ENCODE results near the gene TGFBR2. TPM values are rescaled to one million over a fixed set of nuclear protein-coding genes. Genes with fewer than 3 reads are reported as not detected.
"Not testable (repeated sequence)": the region's sequence is repeated elsewhere in the genome, so short reads cannot be mapped to it uniquely, and the experiment has no call there.

TGFBR2 gene
- total RNA-seq, 4 donors from 2014 or later = 338 to 406 (median 350) TPM

GRCh38 chr3:30623351-30623750 lies 16.9 kb downstream of the TGFBR2 start:
- 67 to 68% methylated on average over 5 of the region's 5 CpGs for WGBS, 2 donors
- peak overlapping the region in 3 of 4 donors; percentile 45 to 91 (median 83) for H3K27ac ChIP-seq
- H3K4me3 ChIP-seq = no peak overlapping the region
- H3K9me3 ChIP-seq = no peaks in the 10 kb centered on the region
- H3K36me3 ChIP-seq = peaks cover 0 to 11% (median 0%) of the 10 kb centered on the region in 3 donors
- DNase-seq (ENCODE audit: low spot score in 2 of 2) = no peak
- H3K4me1 ChIP-seq = peaks cover 0 to 100% (median 80%) of the 10 kb centered on the region in 4 donors
- no peak for TF ChIP-seq EP300 (IDR thresholded peaks at IDR 0.05)
- no peak for TF ChIP-seq POLR2A (IDR thresholded peaks at IDR 0.05)
- no peak for TF ChIP-seq CTCF (IDR thresholded peaks at IDR 0.05)
- H3K27me3 ChIP-seq = no peaks in the 10 kb centered on the region

- DNase-seq (ENCODE audit: low spot score in 2 of 2); H3K4me3 ChIP-seq; H3K27me3 ChIP-seq; H3K9me3 ChIP-seq: not testable (repeated sequence)
- H3K36me3 ChIP-seq = peaks cover 0 to 11% (median 0%) of the 10 kb centered on the region in 3 donors
- peak overlapping the region in 3 of 4 donors; percentile 45 to 91 (median 83) for H3K27ac ChIP-seq
- peaks cover 0 to 100% (median 81%) of the 10 kb centered on the region in 4 donors for H3K4me1 ChIP-seq
- WGBS, 2 donors = 58 to 64% methylated on average over 6 of the region's 6 CpGs
These were observed 18.1 kb downstream of the TGFBR2 start for GRCh38 chr3:30624480-30624879.

DNA sequence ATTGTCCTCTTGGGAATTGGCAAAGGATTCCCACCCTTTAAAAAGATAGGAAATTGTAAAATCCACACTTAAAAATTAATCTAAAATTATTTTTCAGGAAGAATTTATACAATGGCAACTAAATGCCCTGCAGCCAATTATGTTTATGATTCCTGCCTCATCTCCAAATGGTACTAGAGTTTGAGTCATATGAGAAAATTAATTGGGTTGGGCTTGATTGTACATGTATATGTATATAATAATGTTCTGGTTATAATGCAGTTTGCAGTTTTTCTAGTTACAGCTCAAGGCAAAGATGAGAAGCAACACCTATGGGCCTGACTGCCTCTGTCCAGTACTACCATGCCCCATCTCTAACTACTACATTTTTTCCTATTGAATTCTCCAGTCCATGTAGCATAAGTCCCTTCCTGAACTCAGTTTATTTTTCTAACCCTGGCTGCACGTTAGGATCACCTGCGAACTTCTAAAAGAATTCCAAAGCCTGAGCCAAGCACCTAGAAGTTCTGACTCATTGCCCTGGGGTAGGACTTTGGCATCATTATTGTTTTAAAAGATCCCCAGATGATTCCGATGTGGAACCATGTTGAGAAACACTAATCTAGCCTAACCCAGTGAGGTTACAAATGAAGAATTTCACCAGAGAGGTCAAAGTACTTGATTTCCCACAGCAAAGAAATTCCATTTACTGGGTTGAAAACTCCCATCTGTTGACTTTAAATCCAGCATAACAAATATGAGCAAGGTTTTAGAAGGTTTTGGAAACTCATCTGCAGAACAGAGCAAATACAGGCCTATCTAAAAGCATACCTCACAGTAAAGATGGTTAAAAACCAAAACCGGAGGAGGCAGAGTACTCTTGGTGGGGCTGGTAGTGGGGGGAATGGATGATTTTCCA lies 19.4 kb downstream of the TGFBR2 start:
- TF ChIP-seq EP300 (IDR thresholded peaks at IDR 0.05) = peak in 1 of 2 donors; percentile 74
- no peak for TF ChIP-seq POLR2A (IDR thresholded peaks at IDR 0.05)
- no peaks in the 10 kb centered on the region for H3K9me3 ChIP-seq
- 44 to 53% methylated on average over 4 of the region's 4 CpGs for WGBS, 2 donors
- peaks cover 0 to 100% (median 82%) of the 10 kb centered on the region in 4 donors for H3K4me1 ChIP-seq
- peaks cover 0 to 11% (median 0%) of the 10 kb centered on the region in 3 donors for H3K36me3 ChIP-seq
- DNase-seq (ENCODE audit: low spot score in 2 of 2) = no peak
- no peaks in the 10 kb centered on the region for H3K27me3 ChIP-seq
- H3K27ac ChIP-seq = peak overlapping the region; percentile 39 to 91 (median 75)
- no peak overlapping the region for H3K4me3 ChIP-seq

- Histone ChIP-seq H3K4me1 (peaks cover 0 to 100% (median 83%) of the 10 kb centered on the region in 4 donors), H3K4me3 (no peak overlapping the region), H3K27ac (peak overlapping the region; percentile 39 to 91 (median 75)), H3K27me3 (no peaks in the 10 kb centered on the region), H3K36me3 (peaks cover 0 to 11% (median 0%) of the 10 kb centered on the region in 3 donors), H3K9me3 (no peaks in the 10 kb centered on the region)
- DNase-seq (ENCODE audit: low spot score in 2 of 2) = no peak
- WGBS, 2 donors = 60 to 72% methylated on average over 5 of the region's 5 CpGs
- TF ChIP-seq CTCF (IDR thresholded peaks at IDR 0.05) (no peak), EP300 (IDR thresholded peaks at IDR 0.05) (peak in 1 of 2 donors; percentile 13), POLR2A (IDR thresholded peaks at IDR 0.05) (no peak)
These were observed 20.2 kb downstream of the TGFBR2 start for GRCh38 chr3:30626443-30627180.

DNA sequence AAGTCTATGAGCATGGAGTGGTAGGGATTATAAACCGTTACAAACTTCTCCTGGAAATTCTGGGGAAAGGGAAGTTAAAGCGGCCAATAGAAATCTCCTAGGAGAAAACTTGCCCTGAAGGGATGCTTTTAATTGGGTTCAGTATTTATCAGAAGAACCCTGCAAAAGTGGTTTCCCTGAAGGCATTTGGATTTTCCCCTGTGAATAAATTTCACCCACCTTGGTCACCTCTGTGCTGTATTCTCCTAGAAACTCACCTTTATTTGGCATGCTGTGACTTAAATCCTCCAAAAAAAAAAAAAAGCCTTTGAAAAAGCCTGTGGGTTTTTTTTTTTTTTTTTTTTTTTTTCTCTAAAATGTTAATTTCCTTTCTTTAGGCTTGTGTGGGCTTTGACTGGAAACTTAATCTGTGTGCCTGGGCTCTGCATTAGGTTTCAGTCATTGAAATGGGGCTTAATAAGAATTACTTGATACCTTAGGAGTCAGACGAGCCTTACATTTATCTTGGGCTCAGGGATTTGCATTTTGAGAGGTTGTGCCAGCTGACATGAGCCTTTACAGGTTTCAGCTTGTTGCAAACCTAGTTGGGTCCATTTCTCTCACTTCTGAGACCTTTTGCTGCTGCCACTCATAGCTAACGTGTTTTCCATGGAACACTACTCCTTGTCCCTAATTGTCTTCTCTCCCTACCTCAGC lies 22.0 kb downstream of the TGFBR2 start:
- peaks cover 0 to 100% (median 87%) of the 10 kb centered on the region in 4 donors for H3K4me1 ChIP-seq
- H3K36me3 ChIP-seq = peaks cover 0 to 10% (median 0%) of the 10 kb centered on the region in 3 donors
- H3K9me3 ChIP-seq = no peaks in the 10 kb centered on the region
- H3K27ac ChIP-seq = peak overlapping the region; percentile 60 to 91 (median 80)
- H3K27me3 ChIP-seq = no peaks in the 10 kb centered on the region
- TF ChIP-seq POLR2A (IDR thresholded peaks at IDR 0.05) = no peak
- TF ChIP-seq EP300 (IDR thresholded peaks at IDR 0.05) = no peak
- TF ChIP-seq CTCF (IDR thresholded peaks at IDR 0.05) = no peak
- no peak for DNase-seq (ENCODE audit: low spot score in 2 of 2)
- WGBS, 2 donors = 49 to 58% methylated on average over 4 of the region's 4 CpGs
- H3K4me3 ChIP-seq = no peak overlapping the region
